ENCODE measurements around the gene PLEKHA6. TPM values are rescaled to one million over a fixed set of nuclear protein-coding genes. Genes with fewer than 3 reads are reported as not detected.

Gene PLEKHA6
- total RNA-seq, 1 donor from 2014 or later, result 15.4 TPM

GRCh38 chr1:204376919-204377799, 17.4 kb upstream of the PLEKHA6 start:
- Histone ChIP-seq H3K4me3 (ENCODE audit: low read depth, low read length) (peak overlapping the region; percentile 48), H3K27me3 (ENCODE audit: control insufficient read depth, insufficient read depth, low read length) (no peaks in the 10 kb centered on the region), H3K36me3 (ENCODE audit: control insufficient read depth, insufficient read depth, low read length) (no peaks in the 10 kb centered on the region)
- DNase-seq (ENCODE audit: low read depth), result no peak
- TF ChIP-seq, protein P1, sequence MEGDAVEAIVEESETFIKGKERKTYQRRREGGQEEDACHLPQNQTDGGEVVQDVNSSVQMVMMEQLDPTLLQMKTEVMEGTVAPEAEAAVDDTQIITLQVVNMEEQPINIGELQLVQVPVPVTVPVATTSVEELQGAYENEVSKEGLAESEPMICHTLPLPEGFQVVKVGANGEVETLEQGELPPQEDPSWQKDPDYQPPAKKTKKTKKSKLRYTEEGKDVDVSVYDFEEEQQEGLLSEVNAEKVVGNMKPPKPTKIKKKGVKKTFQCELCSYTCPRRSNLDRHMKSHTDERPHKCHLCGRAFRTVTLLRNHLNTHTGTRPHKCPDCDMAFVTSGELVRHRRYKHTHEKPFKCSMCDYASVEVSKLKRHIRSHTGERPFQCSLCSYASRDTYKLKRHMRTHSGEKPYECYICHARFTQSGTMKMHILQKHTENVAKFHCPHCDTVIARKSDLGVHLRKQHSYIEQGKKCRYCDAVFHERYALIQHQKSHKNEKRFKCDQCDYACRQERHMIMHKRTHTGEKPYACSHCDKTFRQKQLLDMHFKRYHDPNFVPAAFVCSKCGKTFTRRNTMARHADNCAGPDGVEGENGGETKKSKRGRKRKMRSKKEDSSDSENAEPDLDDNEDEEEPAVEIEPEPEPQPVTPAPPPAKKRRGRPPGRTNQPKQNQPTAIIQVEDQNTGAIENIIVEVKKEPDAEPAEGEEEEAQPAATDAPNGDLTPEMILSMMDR (IDR thresholded peaks at IDR 0.05; ENCODE audit: insufficient read depth, low read length, poor library complexity, severe bottlenecking), result no peak

GRCh38 chr1:204376465-204376864, 16.7 kb upstream of the PLEKHA6 start:
- DNase-seq (ENCODE audit: low read depth), result no peak
- H3K4me3 ChIP-seq (ENCODE audit: low read depth, low read length), result no peak overlapping the region
- TF ChIP-seq, protein P1 (IDR thresholded peaks at IDR 0.05; ENCODE audit: insufficient read depth, low read length, poor library complexity, severe bottlenecking), result no peak
- no peaks in the 10 kb centered on the region for H3K36me3 ChIP-seq (ENCODE audit: control insufficient read depth, insufficient read depth, low read length)
- no peaks in the 10 kb centered on the region for H3K27me3 ChIP-seq (ENCODE audit: control insufficient read depth, insufficient read depth, low read length)

DNA sequence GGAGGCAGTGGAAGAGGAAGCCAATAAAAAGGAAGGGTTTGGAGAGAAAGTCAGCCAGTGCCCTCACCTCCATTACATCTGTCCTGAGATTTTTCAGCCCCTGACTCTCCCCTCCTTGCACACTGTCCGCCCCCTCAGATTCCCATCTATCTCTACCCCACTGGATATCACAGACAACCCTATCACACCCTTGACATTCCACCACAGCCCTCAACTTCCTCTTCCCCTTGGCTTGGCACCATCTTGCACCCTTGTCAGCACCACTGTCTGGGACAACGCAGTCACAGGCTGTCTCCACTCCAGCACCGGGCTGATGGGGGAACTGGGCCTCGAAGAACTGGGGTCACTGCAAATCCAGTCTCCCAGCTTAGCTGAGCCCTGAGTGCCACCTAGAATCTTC, 14.2 kb upstream of the PLEKHA6 start:
- DNase-seq (ENCODE audit: low read depth), result no peak
- Histone ChIP-seq H3K27me3 (ENCODE audit: control insufficient read depth, insufficient read depth, low read length) (no peaks in the 10 kb centered on the region), H3K4me3 (ENCODE audit: low read depth, low read length) (no peak overlapping the region), H3K36me3 (ENCODE audit: control insufficient read depth, insufficient read depth, low read length) (no peaks in the 10 kb centered on the region)
- TF ChIP-seq, protein P1 (IDR thresholded peaks at IDR 0.05; ENCODE audit: insufficient read depth, low read length, poor library complexity, severe bottlenecking), result no peak

DNA sequence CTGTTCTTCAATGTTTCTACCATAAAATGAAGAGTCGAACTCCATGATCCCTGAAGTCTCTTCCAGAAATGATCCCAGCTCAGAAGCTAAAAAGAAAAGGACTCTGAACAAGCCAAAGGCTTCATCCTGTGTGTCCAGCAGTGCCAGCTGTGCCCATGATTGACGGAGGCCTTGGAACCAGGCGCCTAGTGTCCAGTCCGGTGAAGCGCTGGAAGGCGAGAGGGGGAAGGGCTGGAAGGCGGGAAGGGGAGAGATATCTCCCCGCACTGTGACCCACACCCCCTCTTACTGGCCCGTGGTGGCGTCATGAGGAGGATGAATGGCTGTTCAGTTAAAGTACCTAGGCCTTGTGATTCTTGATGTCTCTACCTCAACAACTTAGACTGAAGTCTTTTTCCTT, 10.4 kb upstream of the PLEKHA6 start:
- H3K27me3 ChIP-seq (ENCODE audit: control insufficient read depth, insufficient read depth, low read length), result no peaks in the 10 kb centered on the region
- no peaks in the 10 kb centered on the region for H3K36me3 ChIP-seq (ENCODE audit: control insufficient read depth, insufficient read depth, low read length)
- H3K4me3 ChIP-seq (ENCODE audit: low read depth, low read length), result no peak overlapping the region
- no peak for DNase-seq (ENCODE audit: low read depth)
- TF ChIP-seq, protein P1 (IDR thresholded peaks at IDR 0.05; ENCODE audit: insufficient read depth, low read length, poor library complexity, severe bottlenecking), result no peak

DNA sequence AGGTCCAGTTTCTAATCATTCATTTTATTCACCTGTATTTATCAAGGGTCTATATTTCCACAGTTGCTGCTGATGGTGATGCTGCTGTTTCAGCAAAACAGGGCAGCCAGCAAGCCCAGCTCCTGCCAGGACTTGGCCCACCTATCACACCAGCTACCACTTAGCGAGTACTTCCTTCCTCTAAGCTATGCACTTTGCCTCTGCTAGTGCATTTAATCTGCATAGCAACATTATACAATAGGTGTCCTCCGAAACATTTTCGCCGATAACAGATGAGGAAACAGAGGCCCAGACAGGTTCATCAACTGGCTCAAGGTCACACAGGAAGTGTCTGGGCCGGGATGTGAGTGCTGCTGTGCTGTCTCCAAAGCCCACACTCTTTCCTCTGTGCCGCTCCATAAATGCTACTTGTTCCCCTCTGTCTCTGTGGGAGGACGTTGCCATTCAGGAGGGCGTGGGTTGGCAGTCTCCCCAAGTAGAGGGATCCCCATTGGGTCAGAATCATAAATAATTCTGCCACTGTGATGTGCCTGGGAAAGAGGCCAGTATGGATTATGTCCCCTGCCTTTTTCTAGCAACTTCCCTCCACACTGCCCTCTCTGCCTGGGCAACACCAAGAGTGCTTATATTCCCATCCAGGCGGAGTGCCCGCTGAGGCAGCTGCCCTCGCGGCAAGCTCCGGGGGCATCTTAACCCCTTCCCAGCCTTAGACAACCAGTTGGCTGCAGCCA, 9.4 kb upstream of the PLEKHA6 start:
- no peaks in the 10 kb centered on the region for H3K36me3 ChIP-seq (ENCODE audit: control insufficient read depth, insufficient read depth, low read length)
- no peaks in the 10 kb centered on the region for H3K27me3 ChIP-seq (ENCODE audit: control insufficient read depth, insufficient read depth, low read length)
- no peak overlapping the region for H3K4me3 ChIP-seq (ENCODE audit: low read depth, low read length)
- TF ChIP-seq, protein P1 (IDR thresholded peaks at IDR 0.05; ENCODE audit: insufficient read depth, low read length, poor library complexity, severe bottlenecking), result no peak
- no peak for DNase-seq (ENCODE audit: low read depth)

Measured in kidney epithelial cell (primary cell).